HepG2 (cell line): ENCODE data around the gene ABHD17A. TPM values are rescaled to one million over a fixed set of nuclear protein-coding genes. Genes with fewer than 3 reads are reported as not detected.

Experiments used
- ATRX ChIP-seq: sonication (generic); formaldehyde crosslinking; IDR thresholded peaks from 2 replicates; pipeline ENCODE4 v1.4.0; 2020; ENCODE audit warnings: missing genetic modification reagents, borderline replicate concordance
- CEBPB ChIP-seq: IDR thresholded peaks from 2 replicates; pipeline ENCODE4 v1.6.1; 2011; ENCODE audit warnings: low read depth, low read length, improper control_type of control experiment, borderline replicate concordance
- PCBP1 ChIP-seq: fragments of 200-400 bp; formaldehyde crosslinking; IDR thresholded peaks from 2 replicates; pipeline ENCODE4 v1.6.1; 2017; ENCODE audit warnings: mild to moderate bottlenecking, low read depth, low read length, borderline replicate concordance
- POLR2AphosphoS5 ChIP-seq: IDR thresholded peaks from 2 replicates; pipeline ENCODE4 v1.6.1; 2012; ENCODE audit warnings: low read depth, low read length
- SUZ12 ChIP-seq: fragments of 150-350 bp; IDR thresholded peaks from 2 replicates; pipeline ENCODE4 v1.6.1; 2014; ENCODE audit warnings: low read depth, low read length
- ZNF33B ChIP-seq: sonication (generic); formaldehyde crosslinking; IDR thresholded peaks from 2 replicates; pipeline ENCODE4 v1.5.1; 2020; ENCODE audit warnings: mild to moderate bottlenecking, missing genetic modification reagents
- ZNF577 ChIP-seq: sonication (generic); formaldehyde crosslinking; IDR thresholded peaks from 2 replicates; pipeline ENCODE4 v1.4.0; 2020; ENCODE audit warnings: mild to moderate bottlenecking, low read depth, missing genetic modification reagents, borderline replicate concordance
- ZNF746 ChIP-seq: sonication (generic); formaldehyde crosslinking; IDR thresholded peaks from 2 replicates; pipeline ENCODE4 v1.8.0; 2022; ENCODE audit warnings: mild to moderate bottlenecking, missing genetic modification reagents
- ZNF841 ChIP-seq: sonication (generic); formaldehyde crosslinking; IDR thresholded peaks from 2 replicates; pipeline ENCODE4 v1.8.1; 2023; ENCODE audit warnings: missing genetic modification reagents, borderline replicate concordance
- polyA plus RNA-seq, 8 experiments: library from polyadenylated mRNA; depleted of rRNA in 3 of 8; stranded (reverse) in 7 of 8; unstranded in 1 of 8; fragments of >200 nt; fragmentation: Illumina TruSeq in 4 of 8; extraction: Trizol in 4 of 8; gene quantifications; 2 replicates each; pipeline versions ENCODE4 v1.2.1 to v1.2.3, GENCODE V29; 2011 to 2016; ENCODE audit warnings: low read depth in 4 of 8, missing spikeins in 1 of 8, mixed read lengths in 1 of 8; ENCODE audit not compliant: insufficient read depth in 1 of 8
- total RNA-seq, 5 experiments: library from RNA; depleted of rRNA; stranded (reverse); fragments of >200 nt; fragmentation: Illumina TruSeq; extraction: Trizol; gene quantifications; 2 replicates each; pipeline ENCODE4 v1.2.3, GENCODE V29; 2016; ENCODE audit warnings: low read depth in 1 of 5
- TF ChIP-seq, protein P1 (sequence below): sonication (generic); formaldehyde crosslinking; IDR thresholded peaks from 2 replicates; pipeline ENCODE4 v1.8.0; 2022; ENCODE audit warnings: mild to moderate bottlenecking, missing genetic modification reagents; ENCODE audit not compliant: insufficient replicate concordance
- TF ChIP-seq, protein P2 (sequence below): sonication (generic); formaldehyde crosslinking; IDR thresholded peaks from 2 replicates; pipeline ENCODE4 v1.4.0; 2020; ENCODE audit warnings: mild to moderate bottlenecking, missing genetic modification reagents, borderline replicate concordance
- TF ChIP-seq, protein P3 (sequence below): sonication (generic); formaldehyde crosslinking; IDR thresholded peaks from 2 replicates; pipeline ENCODE4 v1.4.0; 2020; ENCODE audit warnings: missing genetic modification reagents
- TF ChIP-seq, protein P4 (sequence below): sonication (generic); formaldehyde crosslinking; IDR thresholded peaks from 2 replicates; pipeline ENCODE4 v1.8.0; 2022; ENCODE audit warnings: missing genetic modification reagents, mild to moderate bottlenecking, moderate library complexity, borderline replicate concordance
- TF ChIP-seq, protein P5 (sequence below): sonication (generic); formaldehyde crosslinking; IDR thresholded peaks from 2 replicates; pipeline ENCODE4 v1.8.1; 2023; ENCODE audit warnings: mild to moderate bottlenecking, missing genetic modification reagents

The ABHD17A gene
- total and polyA plus RNA-seq, 2 of the 13 experiments (the other 11 are each of a cell fraction or from before 2014, with no cell fraction given): 27.7 to 40.8 TPM

DNA sequence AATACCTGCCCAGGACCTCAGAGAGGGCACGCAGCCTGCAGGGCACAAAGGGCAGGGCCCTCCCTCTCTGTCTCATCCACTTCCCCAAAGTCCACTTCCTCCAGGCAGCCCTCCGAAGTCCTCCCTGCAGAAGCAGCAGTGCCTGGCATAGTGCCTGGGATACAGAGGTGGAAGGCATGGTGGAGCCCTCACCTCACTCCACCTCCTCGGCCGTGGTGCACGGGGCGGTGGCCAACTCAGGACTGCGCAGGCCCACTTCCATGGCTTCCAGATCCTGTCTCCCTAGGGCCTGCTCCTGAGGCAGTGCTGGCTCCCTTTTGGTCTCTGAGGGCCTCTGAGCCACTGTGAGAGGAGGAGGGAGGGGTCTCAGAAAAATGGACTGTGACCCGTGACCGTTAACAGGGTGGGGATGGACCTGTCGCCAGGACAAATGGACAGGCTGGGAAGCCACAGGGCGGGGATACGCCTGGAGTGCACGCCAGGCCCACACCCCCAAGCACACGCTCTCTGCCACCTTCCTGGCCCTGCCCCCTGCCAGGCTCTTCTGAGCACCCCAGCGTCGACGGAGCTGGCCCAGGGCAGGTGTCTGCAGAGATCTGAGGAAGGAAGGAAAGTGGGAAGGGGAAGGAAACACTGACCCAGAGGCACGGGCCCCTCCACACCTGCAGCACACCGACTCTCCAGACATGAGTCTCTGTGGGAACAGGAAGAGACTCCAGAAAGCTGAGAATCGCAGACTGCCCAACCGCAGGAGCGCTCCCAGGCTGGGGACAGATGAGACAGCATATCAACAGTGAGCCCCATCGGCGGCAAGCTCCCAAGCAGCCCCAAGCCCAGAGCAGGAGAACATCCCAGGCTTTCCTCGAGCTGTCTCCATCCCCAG is 45.4 kb downstream of the ABHD17A start (continued):
- TF ChIP-seq, protein P1, sequence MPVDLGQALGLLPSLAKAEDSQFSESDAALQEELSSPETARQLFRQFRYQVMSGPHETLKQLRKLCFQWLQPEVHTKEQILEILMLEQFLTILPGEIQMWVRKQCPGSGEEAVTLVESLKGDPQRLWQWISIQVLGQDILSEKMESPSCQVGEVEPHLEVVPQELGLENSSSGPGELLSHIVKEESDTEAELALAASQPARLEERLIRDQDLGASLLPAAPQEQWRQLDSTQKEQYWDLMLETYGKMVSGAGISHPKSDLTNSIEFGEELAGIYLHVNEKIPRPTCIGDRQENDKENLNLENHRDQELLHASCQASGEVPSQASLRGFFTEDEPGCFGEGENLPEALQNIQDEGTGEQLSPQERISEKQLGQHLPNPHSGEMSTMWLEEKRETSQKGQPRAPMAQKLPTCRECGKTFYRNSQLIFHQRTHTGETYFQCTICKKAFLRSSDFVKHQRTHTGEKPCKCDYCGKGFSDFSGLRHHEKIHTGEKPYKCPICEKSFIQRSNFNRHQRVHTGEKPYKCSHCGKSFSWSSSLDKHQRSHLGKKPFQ (CRISPR knock-in tag): no peak
- TF ChIP-seq SUZ12 (no peak), ZNF746 (CRISPR knock-in tag) (no peak), ATRX (CRISPR knock-in tag) (no peak), ZNF33B (CRISPR knock-in tag) (no peak), ZNF577 (CRISPR knock-in tag) (no peak), CEBPB (no peak), PCBP1 (0 out of 2 replicates have a peak, but pooled peaks have one; percentile 15), POLR2AphosphoS5 (peak; percentile 56; the same call in 1 of the 2 replicates), ZNF841 (CRISPR knock-in tag) (no peak)
- TF ChIP-seq, protein P2, sequence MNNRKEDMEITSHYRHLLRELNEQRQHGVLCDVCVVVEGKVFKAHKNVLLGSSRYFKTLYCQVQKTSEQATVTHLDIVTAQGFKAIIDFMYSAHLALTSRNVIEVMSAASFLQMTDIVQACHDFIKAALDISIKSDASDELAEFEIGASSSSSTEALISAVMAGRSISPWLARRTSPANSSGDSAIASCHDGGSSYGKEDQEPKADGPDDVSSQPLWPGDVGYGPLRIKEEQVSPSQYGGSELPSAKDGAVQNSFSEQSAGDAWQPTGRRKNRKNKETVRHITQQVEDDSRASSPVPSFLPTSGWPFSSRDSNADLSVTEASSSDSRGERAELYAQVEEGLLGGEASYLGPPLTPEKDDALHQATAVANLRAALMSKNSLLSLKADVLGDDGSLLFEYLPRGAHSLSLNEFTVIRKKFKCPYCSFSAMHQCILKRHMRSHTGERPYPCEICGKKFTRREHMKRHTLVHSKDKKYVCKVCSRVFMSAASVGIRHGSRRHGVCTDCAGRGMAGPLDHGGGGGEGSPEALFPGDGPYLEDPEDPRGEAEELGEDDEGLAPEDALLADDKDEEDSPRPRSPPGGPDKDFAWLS (CRISPR knock-in tag): no peak
- TF ChIP-seq, protein P3, sequence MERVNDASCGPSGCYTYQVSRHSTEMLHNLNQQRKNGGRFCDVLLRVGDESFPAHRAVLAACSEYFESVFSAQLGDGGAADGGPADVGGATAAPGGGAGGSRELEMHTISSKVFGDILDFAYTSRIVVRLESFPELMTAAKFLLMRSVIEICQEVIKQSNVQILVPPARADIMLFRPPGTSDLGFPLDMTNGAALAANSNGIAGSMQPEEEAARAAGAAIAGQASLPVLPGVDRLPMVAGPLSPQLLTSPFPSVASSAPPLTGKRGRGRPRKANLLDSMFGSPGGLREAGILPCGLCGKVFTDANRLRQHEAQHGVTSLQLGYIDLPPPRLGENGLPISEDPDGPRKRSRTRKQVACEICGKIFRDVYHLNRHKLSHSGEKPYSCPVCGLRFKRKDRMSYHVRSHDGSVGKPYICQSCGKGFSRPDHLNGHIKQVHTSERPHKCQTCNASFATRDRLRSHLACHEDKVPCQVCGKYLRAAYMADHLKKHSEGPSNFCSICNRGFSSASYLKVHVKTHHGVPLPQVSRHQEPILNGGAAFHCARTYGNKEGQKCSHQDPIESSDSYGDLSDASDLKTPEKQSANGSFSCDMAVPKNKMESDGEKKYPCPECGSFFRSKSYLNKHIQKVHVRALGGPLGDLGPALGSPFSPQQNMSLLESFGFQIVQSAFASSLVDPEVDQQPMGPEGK: peak; percentile 45; the same call in 1 of the 2 replicates
- TF ChIP-seq, protein P4, sequence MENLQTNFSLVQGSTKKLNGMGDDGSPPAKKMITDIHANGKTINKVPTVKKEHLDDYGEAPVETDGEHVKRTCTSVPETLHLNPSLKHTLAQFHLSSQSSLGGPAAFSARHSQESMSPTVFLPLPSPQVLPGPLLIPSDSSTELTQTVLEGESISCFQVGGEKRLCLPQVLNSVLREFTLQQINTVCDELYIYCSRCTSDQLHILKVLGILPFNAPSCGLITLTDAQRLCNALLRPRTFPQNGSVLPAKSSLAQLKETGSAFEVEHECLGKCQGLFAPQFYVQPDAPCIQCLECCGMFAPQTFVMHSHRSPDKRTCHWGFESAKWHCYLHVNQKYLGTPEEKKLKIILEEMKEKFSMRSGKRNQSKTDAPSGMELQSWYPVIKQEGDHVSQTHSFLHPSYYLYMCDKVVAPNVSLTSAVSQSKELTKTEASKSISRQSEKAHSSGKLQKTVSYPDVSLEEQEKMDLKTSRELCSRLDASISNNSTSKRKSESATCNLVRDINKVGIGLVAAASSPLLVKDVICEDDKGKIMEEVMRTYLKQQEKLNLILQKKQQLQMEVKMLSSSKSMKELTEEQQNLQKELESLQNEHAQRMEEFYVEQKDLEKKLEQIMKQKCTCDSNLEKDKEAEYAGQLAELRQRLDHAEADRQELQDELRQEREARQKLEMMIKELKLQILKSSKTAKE (CRISPR knock-in tag): peak; percentile 25; the same call in 1 of the 2 replicates
- TF ChIP-seq, protein P5, sequence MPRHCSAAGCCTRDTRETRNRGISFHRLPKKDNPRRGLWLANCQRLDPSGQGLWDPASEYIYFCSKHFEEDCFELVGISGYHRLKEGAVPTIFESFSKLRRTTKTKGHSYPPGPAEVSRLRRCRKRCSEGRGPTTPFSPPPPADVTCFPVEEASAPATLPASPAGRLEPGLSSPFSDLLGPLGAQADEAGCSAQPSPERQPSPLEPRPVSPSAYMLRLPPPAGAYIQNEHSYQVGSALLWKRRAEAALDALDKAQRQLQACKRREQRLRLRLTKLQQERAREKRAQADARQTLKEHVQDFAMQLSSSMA (CRISPR knock-in tag): no peak
